Activated naive CD8-positive, alpha-beta T cell treated with anti-CD3 and anti-CD28 coated beads, Interleukin-2, amount 50 U/mL, for 16 hours (primary cell): ENCODE results near the gene FBXL17.

ENCODE experiments used
- DNase-seq: peaks from one replicate; pipeline ENCODE4 v3.0.0-alpha.2; 2020; ENCODE audit warnings: low read depth, low spot score

The FBXL17 gene

DNA sequence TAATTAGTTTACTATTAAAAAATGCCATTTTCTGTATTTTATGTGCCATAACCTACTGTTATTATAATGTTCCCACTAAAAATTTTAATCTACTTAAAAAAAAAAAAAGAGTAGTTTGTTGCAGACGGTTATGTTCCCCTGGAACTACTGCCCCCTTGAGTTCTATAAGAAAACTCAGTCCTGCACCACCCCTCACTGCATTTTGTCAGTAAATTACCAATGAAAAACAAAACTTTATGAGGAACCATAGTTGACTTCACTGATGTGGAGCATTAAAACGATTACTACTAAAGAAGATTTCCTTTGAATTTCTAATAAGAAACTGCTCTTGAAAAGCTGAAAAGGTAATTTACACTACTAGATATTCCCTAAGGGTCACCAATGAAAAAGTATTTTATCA, 288.7 kb downstream of the FBXL17 start:
- DNase-seq = no peak

DNA sequence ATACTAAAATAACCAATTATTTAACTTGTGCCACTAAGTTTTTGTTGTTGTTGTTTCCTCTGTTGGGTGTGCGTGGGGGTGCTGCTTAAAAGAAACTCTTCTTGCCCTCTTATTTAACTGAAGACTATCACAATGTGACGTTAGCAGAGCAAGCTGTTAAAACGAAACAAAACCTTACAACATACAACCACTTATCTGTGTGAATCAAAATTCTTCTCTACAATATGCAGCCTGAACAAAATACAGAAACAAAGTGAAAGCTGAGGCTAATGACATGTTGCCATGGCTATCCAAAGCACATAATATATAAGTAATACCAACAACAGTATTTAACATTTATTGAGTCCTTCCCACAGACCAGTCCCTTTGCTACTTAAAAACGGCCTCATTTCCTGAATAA, 291.0 kb downstream of the FBXL17 start:
- DNase-seq = no peak

DNA sequence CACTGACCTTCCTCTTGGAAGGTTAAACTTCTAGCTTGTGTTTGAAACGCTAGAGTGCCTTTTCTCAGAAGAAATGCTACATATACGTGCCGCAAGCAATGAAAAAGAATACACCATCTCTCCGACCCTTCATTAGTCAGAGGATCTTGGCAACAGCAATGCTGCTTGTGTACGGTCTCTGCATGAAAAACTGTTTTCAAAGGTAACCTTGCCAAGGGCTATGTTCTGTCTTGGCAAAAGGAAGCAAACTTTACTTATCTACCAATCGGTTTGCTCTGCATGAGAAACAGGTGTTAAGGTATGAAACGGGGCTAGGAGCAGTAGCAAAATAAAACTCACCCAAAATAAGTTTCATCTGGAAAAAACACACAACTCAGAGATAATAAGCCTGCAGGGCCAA, 297.8 kb downstream of the FBXL17 start:
- DNase-seq = no peak

DNA sequence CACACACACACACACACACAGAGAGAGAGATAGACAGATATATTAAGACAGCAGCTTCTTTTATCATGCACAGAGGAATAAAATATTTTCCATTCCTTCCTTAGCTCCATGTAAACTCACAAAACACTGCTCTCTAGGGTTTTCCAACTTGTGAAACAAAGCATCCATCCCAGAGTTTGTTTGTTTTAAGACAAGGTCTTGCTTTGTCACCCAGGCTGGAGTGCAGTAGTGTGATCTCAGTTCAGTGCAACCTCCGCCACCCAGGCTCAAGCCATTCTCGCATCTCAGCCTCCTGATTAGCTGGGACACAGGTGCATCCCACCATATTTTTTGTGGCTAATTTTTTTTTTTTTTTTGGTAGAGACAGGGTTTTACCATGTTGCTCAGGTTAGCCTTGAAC, 298.7 kb downstream of the FBXL17 start:
- no peak for DNase-seq

DNA sequence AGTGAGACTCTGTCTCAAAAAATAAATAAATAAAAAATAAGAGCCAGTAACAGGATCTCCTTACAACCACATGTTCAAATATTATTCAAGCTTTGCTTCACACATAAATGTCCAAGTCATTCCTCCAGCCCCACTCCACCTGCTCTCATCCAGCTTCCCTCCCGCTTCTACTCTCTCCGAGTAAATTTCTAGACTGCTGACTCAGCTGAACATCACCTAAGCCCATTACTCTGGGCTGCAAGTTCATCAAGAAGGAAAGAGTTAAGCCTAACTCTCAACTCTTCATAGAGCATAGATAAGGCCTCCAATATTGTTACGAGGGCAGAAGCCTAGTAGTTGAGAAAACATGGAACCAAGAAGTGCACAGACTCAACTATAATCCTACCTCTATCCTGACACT, 300.2 kb downstream of the FBXL17 start:
- DNase-seq = no peak

DNA sequence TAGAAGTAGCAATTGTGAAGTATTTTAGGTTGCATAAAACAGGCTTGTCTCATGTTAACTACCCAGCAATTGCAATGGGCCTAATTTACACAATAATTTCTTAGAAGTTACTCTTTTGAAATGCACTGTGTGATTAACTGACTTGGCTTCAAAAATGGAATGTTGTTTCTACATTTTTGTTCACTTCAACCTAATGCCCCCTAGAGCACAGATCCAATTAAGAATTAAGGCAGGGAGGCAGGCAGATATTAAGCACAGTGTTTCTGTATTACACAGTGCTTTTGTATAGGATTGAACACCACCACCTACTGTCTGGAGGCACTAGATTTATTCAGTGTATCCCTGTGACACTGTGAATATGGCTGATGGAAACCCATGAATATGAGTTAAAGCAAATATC, 302.1 kb downstream of the FBXL17 start:
- DNase-seq = no peak

DNA sequence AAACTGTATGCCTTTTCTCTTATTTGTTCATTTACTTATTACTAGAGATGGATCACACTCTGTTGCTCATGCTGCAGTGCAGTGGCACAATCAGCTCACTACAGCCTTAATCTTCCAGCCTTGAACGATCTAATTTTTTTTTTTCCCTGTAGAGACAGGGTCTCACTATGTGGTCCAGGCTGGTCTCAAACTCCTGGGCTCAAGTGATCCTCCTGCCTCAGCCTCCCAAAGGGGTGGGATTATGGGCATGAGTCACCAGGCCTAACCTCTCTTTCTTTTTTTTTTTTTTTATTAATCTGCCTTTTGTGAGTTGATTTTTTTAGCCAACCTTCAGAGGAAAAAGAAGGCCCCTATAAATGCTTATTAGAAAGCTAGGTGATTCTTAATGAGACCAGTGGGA, 303.0 kb downstream of the FBXL17 start:
- DNase-seq = no peak

DNA sequence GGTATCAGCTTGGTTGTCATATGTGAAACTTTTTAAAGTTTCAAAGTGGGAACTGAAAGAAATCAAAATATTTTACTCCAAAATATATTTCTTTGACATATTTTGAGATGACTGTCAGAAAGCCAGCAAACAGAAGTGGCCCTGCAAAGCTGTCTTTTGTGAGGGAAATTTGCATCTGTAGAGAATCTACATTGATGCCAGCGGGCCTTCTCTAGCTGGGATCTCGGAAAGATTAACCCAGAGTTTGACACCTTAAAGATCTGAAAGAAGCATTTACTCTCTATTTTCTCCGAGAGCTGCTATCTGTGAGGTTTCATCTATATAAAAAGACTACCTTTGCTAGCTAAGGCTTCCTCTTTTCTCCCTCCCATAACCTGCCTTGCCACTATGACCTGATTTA, 303.6 kb downstream of the FBXL17 start:
- DNase-seq = no peak

DNA sequence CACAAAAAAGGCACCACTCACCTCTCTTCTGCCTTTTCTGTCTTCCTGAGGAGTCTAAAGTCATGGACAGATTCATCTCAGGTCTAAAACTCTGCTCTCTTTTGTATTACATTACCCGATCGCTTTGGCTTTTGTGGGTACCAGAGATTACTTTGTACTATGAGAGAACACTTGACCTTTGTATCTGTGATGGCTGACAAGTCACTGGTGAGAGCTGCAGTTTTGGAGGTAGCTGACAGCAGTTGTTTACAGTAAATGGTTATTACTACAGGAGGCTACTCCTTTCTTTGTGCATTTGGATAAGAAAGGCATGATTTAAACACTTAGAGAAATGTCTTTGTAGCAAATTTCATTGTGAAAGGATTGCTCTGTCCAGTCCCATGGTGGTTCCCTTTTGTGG, 307.3 kb downstream of the FBXL17 start:
- DNase-seq = no peak

DNA sequence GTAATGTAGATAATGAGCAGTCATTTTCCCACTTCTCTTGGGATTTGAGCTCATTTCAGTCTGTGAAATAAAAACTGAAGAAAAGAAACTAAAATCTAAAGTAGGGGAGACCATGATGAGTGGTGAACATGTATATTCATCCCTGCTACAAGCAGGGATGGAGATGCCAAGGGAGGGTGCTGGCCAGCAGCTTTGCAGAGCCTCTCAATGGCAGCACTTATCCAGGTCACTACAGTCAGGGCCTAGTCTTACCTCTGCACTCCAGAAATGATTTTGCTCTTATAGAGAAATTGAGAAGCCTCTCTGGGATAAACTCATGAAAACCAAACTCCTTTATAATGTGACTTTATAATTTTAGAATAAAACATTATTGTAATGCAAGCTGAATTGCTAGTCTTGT, 317.6 kb downstream of the FBXL17 start:
- DNase-seq = no peak

DNA sequence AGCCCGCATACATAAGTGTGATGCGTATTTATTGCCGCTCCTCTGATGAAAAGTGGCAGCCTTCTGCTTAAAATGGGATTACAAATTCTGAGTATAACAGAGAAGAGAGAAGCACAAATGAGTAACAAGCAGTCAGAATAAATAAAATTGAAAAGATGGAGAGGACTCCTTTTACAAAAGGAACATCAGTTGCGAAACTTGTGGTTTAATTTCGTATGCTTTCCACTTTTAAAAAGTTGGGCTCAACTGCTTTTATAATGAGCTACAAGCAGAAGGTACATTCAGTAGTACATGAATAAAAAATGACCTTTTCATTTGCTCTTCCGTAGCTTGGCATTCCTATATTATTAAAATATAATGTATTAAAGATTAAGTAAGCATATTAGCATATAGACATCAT, 320.0 kb downstream of the FBXL17 start:
- no peak for DNase-seq

DNA sequence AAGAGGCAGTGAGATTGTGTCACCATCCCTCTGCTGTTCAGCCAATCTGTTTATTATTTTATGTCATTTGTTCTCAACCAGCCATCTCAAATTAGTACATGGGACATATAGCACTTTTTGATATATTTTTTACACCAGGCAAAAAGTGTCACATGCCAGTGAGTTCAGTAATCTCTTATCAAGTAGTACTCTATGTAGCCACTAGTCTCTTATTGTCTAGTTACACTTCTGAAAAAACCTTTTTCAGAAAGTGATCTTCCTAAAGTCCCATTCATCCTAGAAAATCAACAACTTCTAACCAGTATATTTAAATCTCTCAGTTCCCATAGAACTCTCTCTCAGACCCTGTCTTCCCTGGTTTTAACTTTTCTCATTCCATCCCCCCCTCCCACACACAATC, 321.6 kb downstream of the FBXL17 start:
- no peak for DNase-seq

DNA sequence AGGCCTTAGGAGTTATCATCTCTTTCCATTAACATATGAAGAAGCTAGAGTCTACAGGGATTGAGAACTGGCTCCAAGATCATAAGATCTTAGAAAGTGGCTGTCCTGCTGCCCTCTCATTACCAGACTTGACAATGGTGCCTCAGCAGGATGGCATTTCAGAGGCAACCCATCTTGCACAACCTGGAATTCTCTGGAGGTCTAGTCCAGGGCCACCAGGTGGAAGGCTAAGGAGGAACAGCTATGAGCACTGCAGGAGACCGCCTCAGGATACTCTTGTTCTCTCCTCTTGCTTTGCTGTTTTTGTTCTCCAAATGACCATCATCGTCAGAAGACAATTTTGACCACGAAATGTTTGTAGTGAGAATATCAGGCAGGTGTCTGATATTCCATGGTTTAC, 322.6 kb downstream of the FBXL17 start:
- no peak for DNase-seq

DNA sequence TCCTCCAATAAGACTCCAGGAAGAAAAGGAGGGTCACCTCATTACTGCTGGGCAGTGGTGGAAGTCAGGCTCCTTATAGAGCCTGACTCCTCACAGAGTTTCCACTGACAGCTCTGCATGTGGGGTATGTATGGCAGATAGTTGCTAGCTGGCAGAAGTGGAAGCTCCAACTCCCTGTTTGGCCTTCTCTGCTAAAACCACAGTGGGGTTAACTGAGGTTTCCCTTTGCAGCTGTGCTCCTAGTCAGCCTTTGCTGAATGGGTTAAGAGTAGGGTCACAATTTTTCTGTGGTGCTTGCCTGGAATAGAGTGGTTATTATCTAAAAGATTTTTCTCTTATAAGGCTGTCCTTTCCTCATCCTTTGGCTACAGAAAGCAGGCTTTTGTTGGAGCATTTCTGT, 327.5 kb downstream of the FBXL17 start:
- no peak for DNase-seq

DNA sequence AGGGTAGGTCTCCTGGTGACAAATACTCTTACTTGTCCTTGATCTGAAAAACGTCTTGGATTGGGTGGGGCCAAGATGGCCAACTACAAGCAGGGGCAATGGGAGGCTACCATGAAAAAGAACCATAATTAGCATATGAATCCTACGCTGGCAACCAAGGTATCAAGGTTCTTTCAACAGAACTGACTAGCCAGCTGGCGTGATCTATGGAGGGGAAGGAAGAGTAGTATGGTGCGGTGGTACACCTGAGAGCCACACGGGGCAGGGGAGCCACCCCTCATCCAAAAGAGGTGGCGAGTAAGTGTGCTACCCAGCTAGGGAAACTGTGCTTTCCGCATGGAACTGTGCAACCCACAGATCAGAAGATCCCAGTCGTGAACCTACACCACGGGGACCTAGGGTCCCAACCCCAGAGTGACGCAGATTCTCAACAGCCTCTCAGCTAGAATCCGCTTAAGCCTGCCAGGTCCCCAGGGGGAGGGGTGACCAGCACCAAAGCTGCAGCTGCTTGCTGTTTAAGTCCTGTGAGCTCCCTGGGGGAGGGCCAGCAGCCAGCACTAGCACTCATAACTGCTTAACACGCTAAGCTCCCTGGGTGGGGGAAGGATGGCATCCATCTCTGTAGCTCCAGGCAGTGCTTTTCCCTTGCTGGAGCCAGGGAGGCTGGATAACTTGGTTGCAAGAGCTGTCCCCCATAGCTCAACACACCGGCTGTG, 334.8 kb downstream of the FBXL17 start:
- DNase-seq = no peak

DNA sequence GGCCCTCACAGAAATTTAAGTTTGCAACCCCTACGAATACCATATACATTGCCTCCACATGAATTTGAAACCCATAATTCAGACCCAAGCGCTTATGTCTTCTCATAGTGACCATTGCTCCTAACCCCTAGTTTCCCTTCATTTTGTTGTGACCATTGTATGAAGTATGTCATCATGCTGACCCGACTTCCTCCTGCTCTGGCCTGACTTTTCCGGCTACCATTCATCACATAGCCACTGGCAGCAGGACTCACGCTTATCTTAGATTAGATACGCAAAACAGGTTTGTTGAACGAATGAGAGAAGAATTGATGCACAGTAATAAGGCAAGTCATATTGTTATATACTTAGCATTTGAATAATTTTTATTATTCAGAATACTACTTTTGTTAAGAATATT, 345.4 kb downstream of the FBXL17 start:
- DNase-seq = no peak

DNA sequence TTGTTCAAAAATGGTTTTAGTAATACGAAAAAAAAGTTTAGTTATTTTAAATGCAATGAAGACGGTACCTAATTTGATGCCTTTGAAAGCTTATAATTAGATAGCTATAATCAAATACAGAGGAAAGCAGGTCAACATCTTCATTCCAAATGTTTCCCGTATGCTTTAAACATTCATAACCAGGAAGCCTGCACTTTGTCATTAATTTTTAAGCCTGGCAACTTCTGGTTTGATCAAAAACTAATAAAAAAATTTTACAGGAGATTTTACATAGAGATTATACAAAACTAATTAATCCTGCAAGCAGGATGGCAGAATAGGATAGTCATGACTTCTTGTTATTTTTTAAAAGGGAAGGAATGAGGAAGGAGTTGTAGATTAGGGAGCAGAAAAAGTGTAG, 353.0 kb downstream of the FBXL17 start:
- DNase-seq = no peak

DNA sequence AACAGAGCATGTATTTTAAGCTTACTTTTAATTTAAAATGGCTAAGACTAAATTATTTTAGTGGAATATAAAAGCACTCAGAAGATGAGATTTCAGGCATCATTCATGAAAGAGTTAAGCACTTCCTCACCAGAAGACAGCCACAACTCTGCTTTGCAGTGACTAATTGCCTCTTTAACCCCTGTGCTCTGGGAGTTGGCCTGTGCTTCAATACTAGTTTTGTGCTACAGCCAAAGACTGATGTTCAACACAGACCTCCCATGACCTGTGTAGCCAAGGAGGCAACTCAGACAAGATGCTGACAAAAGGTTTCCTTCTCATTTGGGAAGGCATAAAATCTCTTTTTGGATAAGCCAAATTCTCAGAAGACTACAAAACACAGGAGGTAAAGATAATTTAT, 353.5 kb downstream of the FBXL17 start:
- no peak for DNase-seq

DNA sequence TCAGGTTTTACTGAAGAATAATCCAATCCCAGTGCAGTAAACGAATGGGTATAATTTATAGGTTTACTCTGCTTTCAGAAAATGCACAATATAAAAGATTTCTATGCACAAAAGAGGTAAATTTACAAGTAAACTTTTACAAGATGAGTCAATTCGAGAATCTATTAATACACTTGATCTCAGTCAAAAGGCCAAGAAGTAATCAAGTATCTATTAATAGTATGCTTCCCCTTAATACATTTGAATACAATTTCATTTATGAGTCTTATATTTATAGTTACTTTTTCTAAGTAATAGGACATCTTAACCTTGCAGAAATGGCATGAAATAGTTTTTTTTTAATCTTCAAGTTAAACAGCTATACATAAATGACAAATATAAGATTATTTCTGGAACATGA, 355.9 kb downstream of the FBXL17 start:
- DNase-seq = no peak

DNA sequence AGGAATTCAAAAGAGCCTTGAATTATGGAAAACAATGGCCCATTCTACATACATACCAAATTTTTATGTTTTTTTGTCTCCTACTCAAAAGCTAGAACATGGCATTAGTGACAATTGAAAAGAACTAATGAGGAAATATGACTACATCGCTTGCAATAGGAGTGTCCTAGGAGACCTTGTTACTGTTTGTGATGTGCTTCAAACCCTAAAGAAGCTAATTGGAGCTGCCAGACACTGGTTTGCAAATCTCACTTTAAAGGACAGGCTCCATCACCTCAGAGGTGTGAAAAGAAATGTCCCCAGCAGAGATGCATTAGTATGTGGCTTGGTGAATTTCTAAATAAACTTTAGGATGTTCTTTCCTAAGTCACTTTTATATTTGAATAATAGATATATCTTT, 356.9 kb downstream of the FBXL17 start:
- DNase-seq = no peak

DNA sequence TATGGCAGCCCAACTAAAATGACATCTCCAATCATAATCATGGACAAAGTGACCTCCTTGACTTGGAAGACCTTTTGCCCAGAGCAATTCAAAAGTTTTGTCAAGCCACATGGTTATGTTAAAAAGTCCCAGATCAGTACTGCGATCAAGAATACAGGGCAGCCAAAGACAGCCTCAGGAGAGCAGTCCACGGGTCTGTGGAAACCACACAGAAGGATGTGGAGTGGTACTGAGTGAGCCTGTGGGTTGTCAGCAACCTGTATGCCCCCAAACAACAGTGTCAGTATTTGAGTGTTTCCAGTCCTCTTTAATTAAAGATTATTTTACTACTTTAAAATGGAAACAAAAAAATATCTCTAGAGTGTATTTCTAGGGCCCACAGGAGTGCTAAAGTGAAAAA, 365.8 kb downstream of the FBXL17 start:
- no peak for DNase-seq

DNA sequence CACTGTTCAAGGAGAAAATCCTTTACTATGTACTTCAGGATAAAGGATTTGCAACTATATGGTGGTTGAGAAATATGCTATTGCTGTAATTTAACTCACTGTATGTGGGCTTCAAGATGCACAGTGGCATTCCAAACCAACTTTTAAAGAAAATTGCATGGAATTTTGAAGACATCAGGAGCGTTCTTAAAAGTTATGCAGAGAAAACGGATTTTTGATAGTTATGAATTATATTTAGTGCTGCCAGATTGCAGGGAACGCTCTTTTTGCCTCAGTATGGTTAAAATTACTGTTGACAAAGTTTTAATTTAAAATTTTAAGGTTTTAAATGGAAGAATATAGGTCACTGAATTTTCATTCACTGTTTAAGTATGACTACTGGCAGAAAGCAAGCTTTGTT, 375.1 kb downstream of the FBXL17 start:
- no peak for DNase-seq

DNA sequence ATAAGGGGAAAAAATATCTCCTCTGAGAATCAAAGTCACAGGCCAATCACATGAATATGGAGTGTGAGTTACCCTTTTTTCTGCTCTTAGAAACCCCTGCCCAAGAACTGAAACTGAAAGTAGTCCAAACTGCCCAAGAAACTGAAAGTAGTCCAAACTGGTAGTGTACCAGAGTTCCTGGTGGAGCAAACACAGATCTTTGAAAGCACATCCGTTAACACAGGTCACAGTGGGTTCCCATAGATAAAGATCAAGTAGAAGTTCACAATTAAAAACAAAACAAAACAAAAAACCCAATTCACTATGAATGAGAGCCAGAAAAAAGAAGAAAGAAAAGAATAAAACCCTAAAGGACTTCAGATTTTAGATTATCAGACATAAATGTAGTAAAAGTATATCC, 378.7 kb downstream of the FBXL17 start:
- no peak for DNase-seq

DNA sequence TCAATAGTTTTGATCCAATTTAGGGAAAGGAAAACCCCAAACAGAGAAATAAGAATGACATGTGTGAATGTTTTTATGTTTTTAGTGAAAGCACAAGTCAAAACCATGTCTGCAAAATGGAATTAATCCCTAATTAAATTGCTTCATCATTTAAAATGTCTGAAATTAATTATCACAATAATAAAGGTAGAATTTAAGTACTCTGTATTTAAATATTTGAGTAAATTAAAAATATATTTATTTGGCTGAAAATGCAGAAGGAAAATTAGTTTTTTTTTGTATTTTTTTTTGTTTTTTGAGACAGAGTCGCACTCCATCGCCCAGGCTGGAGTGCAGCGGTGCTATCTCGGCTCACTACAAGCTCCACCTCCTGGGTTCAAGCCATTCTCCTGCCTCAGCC, 380.7 kb downstream of the FBXL17 start:
- no peak for DNase-seq
